ENCODE results near the gene GGT7. TPM values are rescaled to one million over a fixed set of nuclear protein-coding genes. Genes with fewer than 3 reads are reported as not detected.

The GGT7 gene
- total and polyA plus RNA-seq, 2 of the 4 experiments (the other 2 are of a cell fraction): 3.4 to 25.9 TPM

DNA sequence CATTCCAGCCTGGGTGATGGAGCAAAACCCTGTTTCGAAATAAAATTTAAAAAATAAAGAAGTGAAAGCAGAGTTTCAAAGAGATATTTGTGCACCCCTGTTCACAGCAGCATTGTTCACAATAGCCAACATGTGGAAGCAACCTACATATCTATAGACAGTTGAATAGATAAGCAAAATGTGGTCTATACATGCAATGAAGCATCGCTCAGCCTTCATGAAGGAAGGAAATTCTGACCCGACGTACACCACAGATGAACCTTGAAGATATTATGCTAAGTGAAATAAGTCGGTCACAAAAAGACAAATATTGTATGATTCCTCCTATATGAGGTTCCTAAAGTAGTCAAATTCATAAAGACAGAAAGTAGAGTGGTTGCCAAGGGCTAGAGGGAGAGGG lies 40.7 kb downstream of the GGT7 start:
- H2AFZ ChIP-seq (replicated peaks; ENCODE audit: low read length, poor library complexity): no peak overlapping the region
- no peak overlapping the region for H4K5ac ChIP-seq (ENCODE audit: low read depth, low read length)
- no peaks in the 10 kb centered on the region for H4K20me1 ChIP-seq (ENCODE audit: insufficient read depth, low read length)
- dilution Hi-C loops (cut with HindIII; ENCODE audit: low sequenced_read_pairs, unreplicated experiment): no loop called here
- in situ Hi-C loops (cut with MboI; ENCODE audit: low sequenced_read_pairs): loop anchor here (25.0 kb wide), 1 partner anchor 605 kb away; the partner anchor contains the start of gene GDF5
- no peak overlapping the region for H2AK9ac ChIP-seq (replicated peaks; ENCODE audit: low read depth, low read length, poor library complexity)
- no peak overlapping the region for H2BK5ac ChIP-seq (ENCODE audit: low read depth, low read length, poor library complexity, severe bottlenecking)
- 0 out of 2 replicates have a peak overlapping the region, but pooled peaks have one; percentile 15 for H3K56ac ChIP-seq (ENCODE audit: extremely low read depth, insufficient read depth, low read length)
- no peak overlapping the region for H3K9ac ChIP-seq (ENCODE audit: low read depth, low read length)
- no peak for ATAC-seq (ENCODE audit: low read depth)
- H3K79me1 ChIP-seq (ENCODE audit: low read depth in 1 of 2, low read length in 2 of 2): no peaks in the 10 kb centered on the region
- H3K23ac ChIP-seq (ENCODE audit: low read depth, low read length): no peak overlapping the region
- no peaks in the 10 kb centered on the region for H3K9me3 ChIP-seq (ENCODE audit: control insufficient read depth, insufficient read depth, low read length)
- H2AK5ac ChIP-seq (ENCODE audit: low read depth, low read length): no peak overlapping the region
- BruUV-seq (replicated peaks): no TSS peak
- H3K4me1 ChIP-seq (ENCODE audit: control insufficient read depth, insufficient read depth, low read length): no peaks in the 10 kb centered on the region; the same call in 1 of the 2 replicates
- TF ChIP-seq RAD21 (IDR thresholded peaks at IDR 0.05; ENCODE audit: low read length) (no peak), MAZ (IDR thresholded peaks at IDR 0.05; ENCODE audit: borderline replicate concordance, low read depth, low read length) (no peak), BHLHE40 (IDR thresholded peaks at IDR 0.05; ENCODE audit: low read depth, low read length) (no peak), NFE2L2 (IDR thresholded peaks at IDR 0.05; ENCODE audit: low read depth, low read length) (no peak), RFX5 (IDR thresholded peaks at IDR 0.05; ENCODE audit: low read depth, low read length) (no peak), MXI1 (IDR thresholded peaks at IDR 0.05; ENCODE audit: borderline replicate concordance, low read depth, low read length) (no peak), RCOR1 (IDR thresholded peaks at IDR 0.05; ENCODE audit: insufficient replicate concordance, low read length) (no peak), MAFK (IDR thresholded peaks at IDR 0.05; ENCODE audit: low read depth, low read length) (no peak), POLR2A (IDR thresholded peaks at IDR 0.05; ENCODE audit: low read depth, low read length) (no peak), CHD1 (IDR thresholded peaks at IDR 0.05; ENCODE audit: low read depth, low read length) (no peak), CEBPB (IDR thresholded peaks at IDR 0.05; ENCODE audit: low read depth, low read length) (no peak), SMC3 (IDR thresholded peaks at IDR 0.05; ENCODE audit: low read depth, low read length) (no peak), FOS (IDR thresholded peaks at IDR 0.05; ENCODE audit: low read depth, low read length) (no peak)
- TF ChIP-seq, protein P1, sequence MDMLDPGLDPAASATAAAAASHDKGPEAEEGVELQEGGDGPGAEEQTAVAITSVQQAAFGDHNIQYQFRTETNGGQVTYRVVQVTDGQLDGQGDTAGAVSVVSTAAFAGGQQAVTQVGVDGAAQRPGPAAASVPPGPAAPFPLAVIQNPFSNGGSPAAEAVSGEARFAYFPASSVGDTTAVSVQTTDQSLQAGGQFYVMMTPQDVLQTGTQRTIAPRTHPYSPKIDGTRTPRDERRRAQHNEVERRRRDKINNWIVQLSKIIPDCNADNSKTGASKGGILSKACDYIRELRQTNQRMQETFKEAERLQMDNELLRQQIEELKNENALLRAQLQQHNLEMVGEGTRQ (IDR thresholded peaks at IDR 0.05; ENCODE audit: low read depth, low read length): no peak
- TF ChIP-seq, protein P2, sequence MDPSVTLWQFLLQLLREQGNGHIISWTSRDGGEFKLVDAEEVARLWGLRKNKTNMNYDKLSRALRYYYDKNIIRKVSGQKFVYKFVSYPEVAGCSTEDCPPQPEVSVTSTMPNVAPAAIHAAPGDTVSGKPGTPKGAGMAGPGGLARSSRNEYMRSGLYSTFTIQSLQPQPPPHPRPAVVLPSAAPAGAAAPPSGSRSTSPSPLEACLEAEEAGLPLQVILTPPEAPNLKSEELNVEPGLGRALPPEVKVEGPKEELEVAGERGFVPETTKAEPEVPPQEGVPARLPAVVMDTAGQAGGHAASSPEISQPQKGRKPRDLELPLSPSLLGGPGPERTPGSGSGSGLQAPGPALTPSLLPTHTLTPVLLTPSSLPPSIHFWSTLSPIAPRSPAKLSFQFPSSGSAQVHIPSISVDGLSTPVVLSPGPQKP (IDR thresholded peaks at IDR 0.05; ENCODE audit: borderline replicate concordance, low read depth, low read length): no peak
- TF ChIP-seq, protein P3, sequence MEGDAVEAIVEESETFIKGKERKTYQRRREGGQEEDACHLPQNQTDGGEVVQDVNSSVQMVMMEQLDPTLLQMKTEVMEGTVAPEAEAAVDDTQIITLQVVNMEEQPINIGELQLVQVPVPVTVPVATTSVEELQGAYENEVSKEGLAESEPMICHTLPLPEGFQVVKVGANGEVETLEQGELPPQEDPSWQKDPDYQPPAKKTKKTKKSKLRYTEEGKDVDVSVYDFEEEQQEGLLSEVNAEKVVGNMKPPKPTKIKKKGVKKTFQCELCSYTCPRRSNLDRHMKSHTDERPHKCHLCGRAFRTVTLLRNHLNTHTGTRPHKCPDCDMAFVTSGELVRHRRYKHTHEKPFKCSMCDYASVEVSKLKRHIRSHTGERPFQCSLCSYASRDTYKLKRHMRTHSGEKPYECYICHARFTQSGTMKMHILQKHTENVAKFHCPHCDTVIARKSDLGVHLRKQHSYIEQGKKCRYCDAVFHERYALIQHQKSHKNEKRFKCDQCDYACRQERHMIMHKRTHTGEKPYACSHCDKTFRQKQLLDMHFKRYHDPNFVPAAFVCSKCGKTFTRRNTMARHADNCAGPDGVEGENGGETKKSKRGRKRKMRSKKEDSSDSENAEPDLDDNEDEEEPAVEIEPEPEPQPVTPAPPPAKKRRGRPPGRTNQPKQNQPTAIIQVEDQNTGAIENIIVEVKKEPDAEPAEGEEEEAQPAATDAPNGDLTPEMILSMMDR (conservative IDR thresholded peaks at IDR 0.05; ENCODE audit: low read depth, low read length): no peak
- H3K4ac ChIP-seq (ENCODE audit: low read depth, low read length): no peak overlapping the region
- no peak overlapping the region for H3K14ac ChIP-seq (replicated peaks; ENCODE audit: low read depth, low read length)
- H2BK120ac ChIP-seq (ENCODE audit: low read depth, low read length): no peak overlapping the region
- CTCF ChIA-PET: no interaction called here
- POLR2A ChIA-PET (ENCODE audit: unreplicated experiment): no interaction called here
- H3K27ac ChIP-seq (ENCODE audit: insufficient read depth, low read length): no peak overlapping the region
- H2BK15ac ChIP-seq (ENCODE audit: low read depth, low read length): no peak overlapping the region
- WGBS, 2 experiments (ENCODE audit: extremely low coverage in 2 of 2, insufficient read length in 1 of 2): 83% methylated on average over 3 of the region's 5 CpGs; no CpG with 5 or more reads in 1 of the 2 experiments
- H3K4me3 ChIP-seq (ENCODE audit: insufficient read depth, low read depth, low read length): no peak overlapping the region
- H4K91ac ChIP-seq (ENCODE audit: insufficient read depth, low read depth, low read length): no peak overlapping the region
- H3K27me3 ChIP-seq (ENCODE audit: control insufficient read depth, insufficient read depth, low read length): peaks cover 15% of the 10 kb centered on the region
- H3K4me2 ChIP-seq (ENCODE audit: low read depth, low read length): no peak overlapping the region
- intact Hi-C loops (cut with micrococcal nuclease): loop anchor here (5.0 to 10.0 kb wide), 3 partner anchors 263 to 603 kb away; partner anchors contain the start of genes GDF5 and TRPC4AP
- H3K9me1 ChIP-seq (ENCODE audit: insufficient read depth, low read length): no peaks in the 10 kb centered on the region
- H3K18ac ChIP-seq (ENCODE audit: low read depth, low read length): no peak overlapping the region
- no peak overlapping the region for H2BK20ac ChIP-seq (ENCODE audit: low read depth, low read length)
- DNase-seq: no peak
- H4K8ac ChIP-seq (ENCODE audit: low read depth in 2 of 2, low read length in 2 of 2): no peak overlapping the region
- H3K36me3 ChIP-seq (ENCODE audit: control insufficient read depth, insufficient read depth, low read length): no peaks in the 10 kb centered on the region
